HepG2 (cell line): ENCODE results near the gene GMPPA. TPM values are rescaled to one million over a fixed set of nuclear protein-coding genes. Genes with fewer than 3 reads are reported as not detected.

Source experiments
- ATAC-seq: fragments of 200-7000 bp; cut with Tn5 transposase; 3 replicates; pipeline ENCODE4 v1.9.1; 2020; ENCODE audit warnings: mild to moderate bottlenecking, moderate library complexity
- BruUV-seq: library from RNA; stranded (reverse); fragments of 400-500 nt; replicated peaks from 2 replicates; lab custom pipeline; 2021; lab: Mats Ljungman, UMichigan
- CTCF ChIA-PET: fragments of 300-600 bp; formaldehyde crosslinking; extraction: SDS; loops from one replicate; lab custom pipeline; 2021; ENCODE audit warnings: low total read pairs, inconsistent platforms, low intra/inter-chr PET ratio; lab: Yijun Ruan, JAX
- POLR2A ChIA-PET: fragments of 350-600 bp; sonication (Branson Sonifier 250); formaldehyde crosslinking; loops from one replicate; lab custom pipeline; 2020; ENCODE audit warnings: antibody characterized with exemption, inconsistent platforms; lab: Yijun Ruan, JAX
- DNase-seq: peaks from one replicate; pipeline ENCODE4 v3.0.0-alpha.2; 2015; ENCODE audit warnings: low spot score
- FAIRE-seq: peaks from 3 replicates; lab custom pipeline; 2011; peaks lifted over from hg19 to GRCh38; lab: Jason Lieb, UNC
- H2AFZ ChIP-seq: one replicate; pipeline ENCODE4 v1.6.1; 2011; ENCODE audit warnings: low read length, inconsistent platforms
- H3K27ac ChIP-seq: fragments of 300-600 bp; 3 replicates; pipeline ENCODE4 v1.8.0; 2011; ENCODE audit warnings: mixed run types, mild to moderate bottlenecking, mixed read lengths, low read length, inconsistent platforms; ENCODE audit not compliant: insufficient read depth; ENCODE audit errors: extremely low read length
- H3K27me3 ChIP-seq, 2 experiments: fragments of 200-600 bp in 1 of 2; 2 replicates in 1 of 2; 3 replicates in 1 of 2; pipeline versions ENCODE4 v1.6.0 to v1.8.0; 2011; ENCODE audit warnings: low read length in 2 of 2, mild to moderate bottlenecking in 2 of 2, moderate library complexity in 2 of 2, inconsistent platforms in 1 of 2; ENCODE audit not compliant: insufficient read depth in 2 of 2, control insufficient read depth in 1 of 2
- H3K36me3 ChIP-seq, 2 experiments: fragments of 200-600 bp in 1 of 2; replicated peaks in 1 of 2; 2 replicates in 1 of 2; 3 replicates in 1 of 2; pipeline versions ENCODE4 v1.5.1 to v1.8.0; 2011; ENCODE audit warnings: low read length in 2 of 2, inconsistent platforms in 1 of 2; ENCODE audit not compliant: insufficient read depth in 2 of 2, control insufficient read depth in 1 of 2
- H3K4me1 ChIP-seq: 2 replicates; pipeline ENCODE4 v1.5.1; 2012; ENCODE audit warnings: low read length, inconsistent platforms; ENCODE audit not compliant: insufficient read depth
- H3K4me2 ChIP-seq: 2 replicates; pipeline ENCODE4 v1.6.0; 2011; ENCODE audit warnings: low read depth, low read length, inconsistent platforms
- H3K4me3 ChIP-seq, 3 experiments: fragments of 200-600 bp in 1 of 3; sonication (generic), shearing (Covaris generic) in 1 of 3; replicated peaks in 1 of 3; 2 replicates each; pipeline ENCODE4 v1.5.1; 2011 to 2016; ENCODE audit warnings: low read length in 3 of 3, inconsistent platforms in 2 of 3, low read depth in 2 of 3, mild to moderate bottlenecking in 2 of 3, control low read depth in 1 of 3, mixed read lengths in 1 of 3; ENCODE audit not compliant: insufficient read depth in 1 of 3
- H3K79me2 ChIP-seq: one replicate; pipeline ENCODE4 v1.6.1; 2011; ENCODE audit warnings: low read length, inconsistent platforms; ENCODE audit not compliant: insufficient read depth
- H3K9ac ChIP-seq: 2 replicates; pipeline ENCODE4 v1.6.0; 2011; ENCODE audit warnings: mild to moderate bottlenecking, low read depth, low read length, inconsistent platforms; ENCODE audit not compliant: insufficient read depth
- H3K9me3 ChIP-seq: 2 replicates; pipeline ENCODE4 v1.5.1; 2012; ENCODE audit warnings: mild to moderate bottlenecking, low read length
- H4K20me1 ChIP-seq: 2 replicates; pipeline ENCODE4 v1.6.0; 2011; ENCODE audit warnings: inconsistent platforms, mild to moderate bottlenecking, low read length, moderate library complexity; ENCODE audit not compliant: insufficient read depth
- FOXM1 ChIP-seq: sonication (generic); formaldehyde crosslinking; IDR thresholded peaks from 2 replicates; pipeline ENCODE4 v1.5.0; 2020; ENCODE audit warnings: missing genetic modification reagents
- HES4 ChIP-seq: sonication (generic); formaldehyde crosslinking; IDR thresholded peaks from 2 replicates; pipeline ENCODE4 v1.9.0; 2021; ENCODE audit warnings: mild to moderate bottlenecking, missing genetic modification reagents, borderline replicate concordance
- MIXL1 ChIP-seq: IDR thresholded peaks from 2 replicates; pipeline ENCODE4 v1.6.1; 2016
- MTA1 ChIP-seq: sonication (generic); formaldehyde crosslinking; IDR thresholded peaks from 2 replicates; pipeline ENCODE4 v1.4.0; 2020; ENCODE audit warnings: missing genetic modification reagents, mild to moderate bottlenecking, borderline replicate concordance
- RAD21 ChIP-seq: fragments of 450-650 bp; formaldehyde crosslinking; IDR thresholded peaks from 2 replicates; pipeline ENCODE4 v1.5.0; 2020; ENCODE audit warnings: mild to moderate bottlenecking
- RARA ChIP-seq: IDR thresholded peaks from 2 replicates; pipeline ENCODE4 v1.6.1; 2016; ENCODE audit warnings: missing genetic modification reagents, missing compliant biosample characterization
- SCMH1 ChIP-seq: sonication (generic); formaldehyde crosslinking; IDR thresholded peaks from 2 replicates; pipeline ENCODE4 v1.9.0; 2021; ENCODE audit warnings: missing genetic modification reagents, mild to moderate bottlenecking, borderline replicate concordance
- XRCC5 ChIP-seq: fragments of 200-400 bp; formaldehyde crosslinking; optimal IDR thresholded peaks from 2 replicates; pipeline ENCODE3; 2017; ENCODE audit warnings: mild to moderate bottlenecking, low read length
- ZEB1 ChIP-seq: IDR thresholded peaks from 2 replicates; pipeline ENCODE4 v1.6.1; 2012; ENCODE audit warnings: mild to moderate bottlenecking, low read depth, inconsistent platforms; ENCODE audit not compliant: insufficient replicate concordance
- ZNF816 ChIP-seq: sonication (generic); formaldehyde crosslinking; IDR thresholded peaks from 2 replicates; pipeline ENCODE4 v1.8.0; 2022; ENCODE audit warnings: missing genetic modification reagents, mild to moderate bottlenecking, borderline replicate concordance
- WGBS: methylation state at CpG from one replicate; pipeline ENCODE4 v1.1.6; 2017; ENCODE audit warnings: low lambda C conversion rate; 5-methylcytosine and 5-hydroxymethylcytosine counted together
- in situ Hi-C: cut with HindIII; loops from 2 replicates; pipeline ENCODE4 v1.10.0; 2017; ENCODE audit warnings: low pct_unique_long_range_greater_than_20kb; ENCODE audit not compliant: extremely low pct_ligation_motif_present
- intact Hi-C: fragments of 100-400 bp; cut with micrococcal nuclease; formaldehyde crosslinking; loops from one replicate; pipeline ENCODE4 v1.10.0; 2022; ENCODE audit not compliant: unreplicated experiment
- polyA plus RNA-seq, 8 experiments: library from polyadenylated mRNA; depleted of rRNA in 3 of 8; stranded (reverse) in 7 of 8; unstranded in 1 of 8; fragments of >200 nt; fragmentation: Illumina TruSeq in 4 of 8; extraction: Trizol in 4 of 8; gene quantifications; 2 replicates each; pipeline versions ENCODE4 v1.2.1 to v1.2.3, GENCODE V29; 2011 to 2016; ENCODE audit warnings: low read depth in 4 of 8, missing spikeins in 1 of 8, mixed read lengths in 1 of 8; ENCODE audit not compliant: insufficient read depth in 1 of 8
- total RNA-seq, 5 experiments: library from RNA; depleted of rRNA; stranded (reverse); fragments of >200 nt; fragmentation: Illumina TruSeq; extraction: Trizol; gene quantifications; 2 replicates each; pipeline ENCODE4 v1.2.3, GENCODE V29; 2016; ENCODE audit warnings: low read depth in 1 of 5
- TF ChIP-seq, protein P1 (sequence below): sonication (generic); formaldehyde crosslinking; IDR thresholded peaks from 2 replicates; pipeline ENCODE4 v1.4.0; 2020; ENCODE audit warnings: missing genetic modification reagents
- TF ChIP-seq, protein P2 (sequence below): sonication (generic); formaldehyde crosslinking; IDR thresholded peaks from 2 replicates; pipeline ENCODE4 v1.4.0; 2020; ENCODE audit warnings: missing genetic modification reagents
- TF ChIP-seq, protein P3 (sequence below): sonication (generic); formaldehyde crosslinking; IDR thresholded peaks from 2 replicates; pipeline ENCODE4 v1.4.0; 2020; ENCODE audit warnings: mild to moderate bottlenecking, missing genetic modification reagents

GMPPA gene
- total and polyA plus RNA-seq, 2 of the 13 experiments (the other 11 are each of a cell fraction or from before 2014, with no cell fraction given), result 81.1 to 106 TPM

DNA sequence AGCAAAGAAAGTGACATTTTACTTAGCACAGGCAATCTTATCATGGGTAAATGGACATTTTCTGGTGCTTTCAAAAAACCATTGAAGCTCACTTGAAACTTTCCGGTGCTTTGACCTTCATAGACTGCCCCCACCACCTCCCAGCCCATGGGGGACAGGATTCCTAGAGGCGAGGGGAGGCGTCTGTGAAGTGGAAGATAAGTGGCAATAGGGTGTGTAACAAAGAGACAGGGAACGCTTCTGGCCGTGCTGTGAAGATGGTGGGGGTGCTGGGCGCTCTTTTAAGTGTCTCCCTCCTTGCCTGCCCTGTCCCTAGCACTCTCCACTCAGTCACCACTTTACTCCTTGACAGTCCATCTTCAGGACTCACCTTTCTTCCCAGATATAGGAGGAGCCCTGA lies 23.4 kb upstream of the GMPPA start (continued):
- TF ChIP-seq, protein P1, sequence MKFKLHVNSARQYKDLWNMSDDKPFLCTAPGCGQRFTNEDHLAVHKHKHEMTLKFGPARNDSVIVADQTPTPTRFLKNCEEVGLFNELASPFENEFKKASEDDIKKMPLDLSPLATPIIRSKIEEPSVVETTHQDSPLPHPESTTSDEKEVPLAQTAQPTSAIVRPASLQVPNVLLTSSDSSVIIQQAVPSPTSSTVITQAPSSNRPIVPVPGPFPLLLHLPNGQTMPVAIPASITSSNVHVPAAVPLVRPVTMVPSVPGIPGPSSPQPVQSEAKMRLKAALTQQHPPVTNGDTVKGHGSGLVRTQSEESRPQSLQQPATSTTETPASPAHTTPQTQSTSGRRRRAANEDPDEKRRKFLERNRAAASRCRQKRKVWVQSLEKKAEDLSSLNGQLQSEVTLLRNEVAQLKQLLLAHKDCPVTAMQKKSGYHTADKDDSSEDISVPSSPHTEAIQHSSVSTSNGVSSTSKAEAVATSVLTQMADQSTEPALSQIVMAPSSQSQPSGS, result no peak
- TF ChIP-seq FOXM1 (CRISPR knock-in tag) (no peak), MTA1 (CRISPR knock-in tag) (no peak)

DNA sequence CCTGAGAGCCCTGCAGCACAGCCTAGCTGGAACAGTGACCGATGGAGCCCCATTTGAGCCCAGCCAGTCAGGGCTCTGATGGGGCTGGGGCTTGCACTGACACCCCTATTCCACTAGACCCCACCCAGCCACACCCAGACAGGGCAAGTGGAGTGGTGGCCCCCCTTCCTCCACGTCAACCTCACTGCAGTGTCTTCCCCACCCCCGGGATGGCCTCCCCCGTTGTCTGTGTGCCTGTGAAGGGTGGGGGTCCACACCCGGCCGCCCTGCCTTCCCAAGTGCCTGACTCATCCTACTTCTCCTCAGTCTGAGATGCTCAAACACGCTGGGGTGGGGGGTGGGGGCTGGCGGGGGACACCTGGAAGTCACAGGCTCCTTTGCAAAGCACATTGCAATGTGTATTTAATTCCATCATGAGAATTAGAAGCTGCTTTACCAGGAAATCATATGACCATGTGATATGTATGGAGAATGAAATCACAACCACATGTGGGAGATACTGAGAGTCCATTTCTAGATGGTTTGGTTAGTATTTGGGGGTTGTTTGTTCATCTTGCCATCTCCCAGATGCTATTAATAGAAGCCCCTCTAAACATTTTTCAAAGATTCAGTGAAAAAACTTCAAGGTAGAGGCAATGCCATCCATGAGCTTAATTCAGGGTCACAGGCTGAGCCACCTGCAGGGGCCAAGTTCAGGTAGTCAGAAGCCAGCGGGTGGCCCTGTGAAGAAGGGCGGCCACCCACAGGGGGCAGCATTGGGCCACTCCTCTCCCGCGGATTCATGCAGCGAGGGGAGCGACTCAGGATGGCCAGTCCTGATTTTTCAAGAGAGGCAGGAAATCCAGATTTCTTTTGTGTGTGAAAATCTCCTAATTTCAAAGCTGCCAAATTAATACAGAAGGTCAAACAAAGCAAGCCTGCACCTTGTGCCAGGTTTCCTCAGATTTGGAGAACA lies 22.7 kb upstream of the GMPPA start:
- Histone ChIP-seq H3K4me2 (no peak overlapping the region), H3K27ac (no peak overlapping the region), H3K9me3 (no peaks in the 10 kb centered on the region), H4K20me1 (no peaks in the 10 kb centered on the region; the same call in 1 of the 2 replicates), H3K4me3 (no peak overlapping the region), H3K27me3 (peaks cover 19 to 82% of the 10 kb centered on the region in 2 experiments), H3K79me2 (no peaks in the 10 kb centered on the region), H2AFZ (no peak overlapping the region), H3K36me3 (no peaks in the 10 kb centered on the region), H3K4me1 (no peaks in the 10 kb centered on the region), H3K9ac (no peak overlapping the region)
- DNase-seq, result peak; percentile 60
- CTCF ChIA-PET, result interaction anchor here (1.3 to 3.8 kb wide), 5 partner anchors 34 to 214 kb away, joined by 3 to 39 read pairs (median 5); no protein-coding TSS in a partner anchor
- ATAC-seq, result peak; percentile 84
- WGBS, result 12% methylated on average over 13 of the region's 14 CpGs
- in situ Hi-C loops (loop anchor here (10.0 kb wide), 1 partner anchor 49 kb away; no protein-coding TSS in a partner anchor), intact Hi-C loops (loop anchor here (1.0 to 2.0 kb wide), 2 partner anchors 45 to 54 kb away; no protein-coding TSS in a partner anchor)
- FAIRE-seq, result peak; percentile 85
- POLR2A ChIA-PET, result no interaction called here
- BruUV-seq, result no TSS peak
- no peak for TF ChIP-seq ZNF816 (CRISPR knock-in tag)
- no peak for TF ChIP-seq SCMH1 (CRISPR knock-in tag)
- TF ChIP-seq XRCC5, result peak; percentile 89
- TF ChIP-seq, protein P2, sequence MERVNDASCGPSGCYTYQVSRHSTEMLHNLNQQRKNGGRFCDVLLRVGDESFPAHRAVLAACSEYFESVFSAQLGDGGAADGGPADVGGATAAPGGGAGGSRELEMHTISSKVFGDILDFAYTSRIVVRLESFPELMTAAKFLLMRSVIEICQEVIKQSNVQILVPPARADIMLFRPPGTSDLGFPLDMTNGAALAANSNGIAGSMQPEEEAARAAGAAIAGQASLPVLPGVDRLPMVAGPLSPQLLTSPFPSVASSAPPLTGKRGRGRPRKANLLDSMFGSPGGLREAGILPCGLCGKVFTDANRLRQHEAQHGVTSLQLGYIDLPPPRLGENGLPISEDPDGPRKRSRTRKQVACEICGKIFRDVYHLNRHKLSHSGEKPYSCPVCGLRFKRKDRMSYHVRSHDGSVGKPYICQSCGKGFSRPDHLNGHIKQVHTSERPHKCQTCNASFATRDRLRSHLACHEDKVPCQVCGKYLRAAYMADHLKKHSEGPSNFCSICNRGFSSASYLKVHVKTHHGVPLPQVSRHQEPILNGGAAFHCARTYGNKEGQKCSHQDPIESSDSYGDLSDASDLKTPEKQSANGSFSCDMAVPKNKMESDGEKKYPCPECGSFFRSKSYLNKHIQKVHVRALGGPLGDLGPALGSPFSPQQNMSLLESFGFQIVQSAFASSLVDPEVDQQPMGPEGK (CRISPR knock-in tag), result peak; percentile 9; the same call in 1 of the 2 replicates
- TF ChIP-seq RARA (CRISPR knock-in tag), result 0 out of 2 replicates have a peak, but pooled peaks have one; percentile 10
- TF ChIP-seq, protein P3, sequence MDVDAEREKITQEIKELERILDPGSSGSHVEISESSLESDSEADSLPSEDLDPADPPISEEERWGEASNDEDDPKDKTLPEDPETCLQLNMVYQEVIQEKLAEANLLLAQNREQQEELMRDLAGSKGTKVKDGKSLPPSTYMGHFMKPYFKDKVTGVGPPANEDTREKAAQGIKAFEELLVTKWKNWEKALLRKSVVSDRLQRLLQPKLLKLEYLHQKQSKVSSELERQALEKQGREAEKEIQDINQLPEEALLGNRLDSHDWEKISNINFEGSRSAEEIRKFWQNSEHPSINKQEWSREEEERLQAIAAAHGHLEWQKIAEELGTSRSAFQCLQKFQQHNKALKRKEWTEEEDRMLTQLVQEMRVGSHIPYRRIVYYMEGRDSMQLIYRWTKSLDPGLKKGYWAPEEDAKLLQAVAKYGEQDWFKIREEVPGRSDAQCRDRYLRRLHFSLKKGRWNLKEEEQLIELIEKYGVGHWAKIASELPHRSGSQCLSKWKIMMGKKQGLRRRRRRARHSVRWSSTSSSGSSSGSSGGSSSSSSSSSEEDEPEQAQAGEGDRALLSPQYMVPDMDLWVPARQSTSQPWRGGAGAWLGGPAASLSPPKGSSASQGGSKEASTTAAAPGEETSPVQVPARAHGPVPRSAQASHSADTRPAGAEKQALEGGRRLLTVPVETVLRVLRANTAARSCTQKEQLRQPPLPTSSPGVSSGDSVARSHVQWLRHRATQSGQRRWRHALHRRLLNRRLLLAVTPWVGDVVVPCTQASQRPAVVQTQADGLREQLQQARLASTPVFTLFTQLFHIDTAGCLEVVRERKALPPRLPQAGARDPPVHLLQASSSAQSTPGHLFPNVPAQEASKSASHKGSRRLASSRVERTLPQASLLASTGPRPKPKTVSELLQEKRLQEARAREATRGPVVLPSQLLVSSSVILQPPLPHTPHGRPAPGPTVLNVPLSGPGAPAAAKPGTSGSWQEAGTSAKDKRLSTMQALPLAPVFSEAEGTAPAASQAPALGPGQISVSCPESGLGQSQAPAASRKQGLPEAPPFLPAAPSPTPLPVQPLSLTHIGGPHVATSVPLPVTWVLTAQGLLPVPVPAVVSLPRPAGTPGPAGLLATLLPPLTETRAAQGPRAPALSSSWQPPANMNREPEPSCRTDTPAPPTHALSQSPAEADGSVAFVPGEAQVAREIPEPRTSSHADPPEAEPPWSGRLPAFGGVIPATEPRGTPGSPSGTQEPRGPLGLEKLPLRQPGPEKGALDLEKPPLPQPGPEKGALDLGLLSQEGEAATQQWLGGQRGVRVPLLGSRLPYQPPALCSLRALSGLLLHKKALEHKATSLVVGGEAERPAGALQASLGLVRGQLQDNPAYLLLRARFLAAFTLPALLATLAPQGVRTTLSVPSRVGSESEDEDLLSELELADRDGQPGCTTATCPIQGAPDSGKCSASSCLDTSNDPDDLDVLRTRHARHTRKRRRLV (CRISPR knock-in tag), result no peak
- TF ChIP-seq MIXL1 (CRISPR knock-in tag), result 0 out of 2 replicates have a peak, but pooled peaks have one; percentile 29
- TF ChIP-seq HES4 (CRISPR knock-in tag), result no peak
- TF ChIP-seq RAD21, result peak; percentile 84
- peak; percentile 29 for TF ChIP-seq ZEB1
